ENCODE results near the gene ELAPOR2. TPM values are rescaled to one million over a fixed set of nuclear protein-coding genes. Genes with fewer than 3 reads are reported as not detected.

ELAPOR2 gene
- total and polyA plus RNA-seq, 12 donors = 1.4 to 7.5 (median 4.0) TPM

GRCh38 chr7:87013136-87013839 lies 46.2 kb downstream of the ELAPOR2 start:
- ATAC-seq (no peak), DNase-seq (no peak)
- no peaks in the 10 kb centered on the region for H3K4me1 ChIP-seq
- intact Hi-C loops (cut with DNase I) = no loop called here
- 86 to 89% methylated on average over 3 of the region's 3 CpGs for WGBS, 2 donors
- H3K9me3 ChIP-seq = no peaks in the 10 kb centered on the region
- no peaks in the 10 kb centered on the region for H3K27me3 ChIP-seq
- no peak for TF ChIP-seq CTCF (IDR thresholded peaks at IDR 0.05)
- no peak overlapping the region for H3K27ac ChIP-seq
- no peak overlapping the region for H3K4me3 ChIP-seq
- H3K36me3 ChIP-seq = no peaks in the 10 kb centered on the region

Other genes with a start within 250 kb of the ELAPOR2 start
- 10 to 100 TPM; 18.0 to 26.5 (median 21.8) TPM for gene DMTF1, start 92.8 kb upstream of the ELAPOR2 start, total RNA-seq
- 10 to 100 TPM; 10.8 to 60.8 TPM for gene DMTF1, start 92.8 kb upstream of the ELAPOR2 start, polyA plus RNA-seq
- 1 to 10 TPM; 2.1 to 7.0 (median 3.9) TPM for gene TMEM243, start 160.1 kb upstream of the ELAPOR2 start, total RNA-seq
- 10 to 100 TPM in 1 of 2 donors, 1 to 10 TPM in 1; 9.7 to 10.0 TPM for gene TMEM243, start 160.1 kb upstream of the ELAPOR2 start, polyA plus RNA-seq